H1 (cell line): Measurements from ENCODE around the gene VPS54. TPM values are rescaled to one million over a fixed set of nuclear protein-coding genes. Genes with fewer than 3 reads are reported as not detected.

ENCODE experiments used
- CTCF ChIA-PET: fragments of 300-600 bp; sonication (Branson Sonifier 250); formaldehyde crosslinking; loops from one replicate; lab custom pipeline; 2021; ENCODE audit not compliant: partially characterized antibody; lab: Charles Lee
- POLR2A ChIA-PET: fragments of 300-600 bp; sonication (Branson Sonifier 250); formaldehyde crosslinking; loops from one replicate; lab custom pipeline; 2021; ENCODE audit warnings: inconsistent platforms; ENCODE audit not compliant: partially characterized antibody; lab: Charles Lee
- DNase-seq, 2 experiments: peaks; one replicate each; pipeline versions ENCODE4 v3.0.0 to v3.0.0-alpha.2; 2010 to 2022; ENCODE audit warnings: low spot score in 2 of 2, low read depth in 1 of 2, mixed read lengths in 1 of 2
- FAIRE-seq: peaks from 2 replicates; lab custom pipeline; 2011; peaks lifted over from hg19 to GRCh38; lab: Jason Lieb, UNC
- H2AFZ ChIP-seq: 2 replicates; pipeline ENCODE4 v1.8.1; 2012; ENCODE audit warnings: low read length, inconsistent platforms
- H2AK5ac ChIP-seq: 2 replicates; pipeline ENCODE4 v1.6.1; 2013; ENCODE audit warnings: low read depth, low read length
- H2BK120ac ChIP-seq: replicated peaks from 2 replicates; pipeline ENCODE3; 2013; ENCODE audit warnings: low read depth, low read length, inconsistent platforms
- H2BK12ac ChIP-seq: 2 replicates; pipeline ENCODE4 v1.6.1; 2013; ENCODE audit warnings: low read depth, low read length
- H2BK15ac ChIP-seq: 2 replicates; pipeline ENCODE4 v1.6.1; 2013; ENCODE audit warnings: low read length
- H2BK20ac ChIP-seq: 2 replicates; pipeline ENCODE4 v1.6.1; 2013; ENCODE audit warnings: low read length
- H2BK5ac ChIP-seq: 2 replicates; pipeline ENCODE4 v1.6.1; 2013; ENCODE audit warnings: low read depth, low read length
- H3K14ac ChIP-seq: 2 replicates; pipeline ENCODE4 v1.6.1; 2013; ENCODE audit warnings: inconsistent platforms; ENCODE audit not compliant: insufficient read length
- H3K18ac ChIP-seq: 2 replicates; pipeline ENCODE4 v1.6.1; 2013; ENCODE audit warnings: low read length; ENCODE audit errors: extremely low read depth
- H3K23ac ChIP-seq: 2 replicates; pipeline ENCODE4 v1.6.1; 2013; ENCODE audit warnings: inconsistent platforms; ENCODE audit not compliant: insufficient read length
- H3K23me2 ChIP-seq: 2 replicates; pipeline ENCODE4 v1.6.1; 2013; ENCODE audit warnings: low read depth, low read length
- H3K27ac ChIP-seq: 2 replicates; pipeline ENCODE4 v1.6.1; 2011; ENCODE audit warnings: low read depth, low read length, inconsistent platforms
- H3K27me3 ChIP-seq, 4 experiments: replicated peaks in 1 of 4; 1 replicate in 1 of 4; 2 replicates in 3 of 4; pipeline versions ENCODE4 v1.6.1 to v1.8.1; 2011 to 2013; ENCODE audit warnings: low read length in 3 of 4, mild to moderate bottlenecking in 3 of 4, inconsistent platforms in 2 of 4, mixed read lengths in 2 of 4, moderate library complexity in 1 of 4; ENCODE audit not compliant: control insufficient read depth in 3 of 4, insufficient read depth in 3 of 4; ENCODE audit errors: extremely low read depth in 1 of 4
- H3K36me3 ChIP-seq, 4 experiments: 2 replicates each; pipeline versions ENCODE4 v1.6.1 to v1.8.1; 2011 to 2013; ENCODE audit warnings: mild to moderate bottlenecking in 4 of 4, low read length in 3 of 4, moderate library complexity in 2 of 4, control low read depth in 1 of 4, inconsistent platforms in 1 of 4; ENCODE audit not compliant: insufficient read depth in 4 of 4, control insufficient read depth in 2 of 4
- H3K4ac ChIP-seq: replicated peaks from 2 replicates; pipeline ENCODE3; 2013; ENCODE audit warnings: low read length, low read depth, mixed read lengths, inconsistent platforms; ENCODE audit not compliant: insufficient read length
- H3K4me1 ChIP-seq, 4 experiments: replicated peaks in 1 of 4; 1 replicate in 1 of 4; 2 replicates in 3 of 4; pipeline versions ENCODE4 v1.6.1 to v1.8.1; 2011 to 2013; ENCODE audit warnings: low read length in 3 of 4, inconsistent platforms in 2 of 4, mixed read lengths in 1 of 4; ENCODE audit not compliant: insufficient read depth in 4 of 4, control insufficient read depth in 3 of 4
- H3K4me2 ChIP-seq, 2 experiments: 2 replicates each; pipeline versions ENCODE4 v1.6.1 to v1.8.1; 2011 to 2013; ENCODE audit warnings: low read depth in 2 of 2, low read length in 2 of 2, control low read depth in 1 of 2, inconsistent platforms in 1 of 2, mild to moderate bottlenecking in 1 of 2; ENCODE audit not compliant: insufficient read depth in 1 of 2
- H3K4me3 ChIP-seq, 4 experiments: fragments of 200-600, 300-600 bp in 1 of 4; sonication (generic), shearing (Covaris generic), sonication (Bioruptor Twin) in 1 of 4; 2 replicates each; pipeline versions ENCODE4 v1.5.1 to v1.8.1; 2011 to 2016; ENCODE audit warnings: low read length in 4 of 4, low read depth in 3 of 4, control low read depth in 2 of 4, inconsistent platforms in 2 of 4, mild to moderate bottlenecking in 2 of 4, mixed read lengths in 1 of 4, moderate library complexity in 1 of 4; ENCODE audit not compliant: insufficient read depth in 2 of 4; ENCODE audit errors: extremely low read depth in 1 of 4
- H3K56ac ChIP-seq: replicated peaks from 2 replicates; pipeline ENCODE3; 2013; ENCODE audit warnings: low read depth, mild to moderate bottlenecking, mixed read lengths, low read length, inconsistent platforms; ENCODE audit not compliant: insufficient read length
- H3K79me1 ChIP-seq: 2 replicates; pipeline ENCODE4 v1.6.1; 2013; ENCODE audit warnings: low read depth, low read length, control low read depth
- H3K79me2 ChIP-seq, 2 experiments: 2 replicates each; pipeline versions ENCODE4 v1.6.1 to v1.8.1; 2012 to 2013; ENCODE audit warnings: low read length in 2 of 2, mild to moderate bottlenecking in 2 of 2, inconsistent platforms in 1 of 2; ENCODE audit not compliant: insufficient read depth in 2 of 2, control insufficient read depth in 1 of 2
- H3K9ac ChIP-seq, 4 experiments: replicated peaks in 1 of 4; 1 replicate in 1 of 4; 2 replicates in 3 of 4; pipeline versions ENCODE4 v1.6.1 to v1.8.1; 2011 to 2013; ENCODE audit warnings: low read depth in 3 of 4, low read length in 3 of 4, control low read depth in 2 of 4, mild to moderate bottlenecking in 2 of 4, moderate library complexity in 2 of 4, inconsistent platforms in 1 of 4; ENCODE audit errors: extremely low read depth in 1 of 4
- H3K9me3 ChIP-seq, 2 experiments: 2 replicates each; pipeline versions ENCODE4 v1.6.1 to v1.8.1; 2012 to 2013; ENCODE audit warnings: mild to moderate bottlenecking in 2 of 2, moderate library complexity in 2 of 2, control low read depth in 1 of 2, inconsistent platforms in 1 of 2, low read depth in 1 of 2, low read length in 1 of 2, mixed read lengths in 1 of 2; ENCODE audit not compliant: insufficient read depth in 2 of 2
- H4K20me1 ChIP-seq, 2 experiments: replicated peaks in 1 of 2; 2 replicates each; pipeline versions ENCODE3 to v1.8.1; 2011 to 2013; ENCODE audit warnings: inconsistent platforms in 2 of 2, low read length in 2 of 2, mild to moderate bottlenecking in 1 of 2; ENCODE audit not compliant: insufficient read depth in 2 of 2, control insufficient read depth in 1 of 2
- H4K5ac ChIP-seq: 2 replicates; pipeline ENCODE4 v1.6.1; 2013; ENCODE audit warnings: low read length, low read depth, mixed read lengths, inconsistent platforms; ENCODE audit not compliant: insufficient read length
- H4K8ac ChIP-seq: 2 replicates; pipeline ENCODE4 v1.8.0; 2013; ENCODE audit warnings: mild to moderate bottlenecking, moderate library complexity, low read length, inconsistent platforms; ENCODE audit not compliant: insufficient read depth; ENCODE audit errors: extremely low read depth
- H4K91ac ChIP-seq: replicated peaks from 2 replicates; pipeline ENCODE3; 2013; ENCODE audit warnings: low read length, mixed read lengths, inconsistent platforms; ENCODE audit not compliant: insufficient read length
- PHF8 ChIP-seq: fragments of 200-600 bp; sonication (generic); conservative IDR thresholded peaks from 2 replicates; pipeline ENCODE4 v1.7.1; 2012; ENCODE audit warnings: low read depth, mild to moderate bottlenecking, inconsistent platforms, low read length, moderate library complexity
- RXRA ChIP-seq: IDR thresholded peaks from 2 replicates; pipeline ENCODE4 v1.6.1; 2011; ENCODE audit warnings: low read depth, mild to moderate bottlenecking, low read length, moderate library complexity; ENCODE audit not compliant: insufficient read depth
- TAF1 ChIP-seq: IDR thresholded peaks from 2 replicates; pipeline ENCODE4 v1.6.1; 2011; ENCODE audit warnings: mild to moderate bottlenecking, low read depth, low read length
- TEAD4 ChIP-seq: IDR thresholded peaks from 2 replicates; pipeline ENCODE4 v1.6.1; 2012; ENCODE audit warnings: low read depth, low read length, inconsistent platforms, mixed read lengths
- WGBS, 2 experiments: shearing (Covaris generic) in 1 of 2; methylation state at CpG; one replicate each; pipeline versions ENCODE4 v1.1.6 to v1.1.7; 2013 to 2015; ENCODE audit warnings: low lambda C conversion rate in 2 of 2, mixed read lengths in 2 of 2, inconsistent platforms in 1 of 2, low coverage in 1 of 2, missing lambda C conversion rate in 1 of 2; ENCODE audit not compliant: insufficient replicate concordance in 2 of 2, insufficient coverage in 1 of 2, insufficient read length in 1 of 2; ENCODE audit errors: extremely low coverage in 1 of 2, missing lambda C conversion rate in 1 of 2; 5-methylcytosine and 5-hydroxymethylcytosine counted together
- polyA plus RNA-seq, 7 experiments: library from polyadenylated mRNA; depleted of rRNA in 3 of 7; stranded (reverse) in 5 of 7; unstranded in 2 of 7; fragments of >200 nt in 5 of 7; fragments of 200-250 nt in 2 of 7; gene quantifications; 1 replicate in 5 of 7; 2 replicates in 1 of 7; 4 replicates in 1 of 7; pipeline versions ENCODE4 v1.2.1 to v1.2.3, GENCODE V29; 2011 to 2013; ENCODE audit warnings: missing spikeins in 2 of 7, mixed read lengths in 2 of 7
- total RNA-seq: library from RNA; stranded (reverse); fragmentation: NEBNext Ultra II Directional; extraction: Animal tissue kit (Norgen Biotek cat#: 25700); gene quantifications from 2 replicates; pipeline ENCODE4 v1.2.1, GENCODE V29; 2021

VPS54 gene
- total and polyA plus RNA-seq, 2 of the 8 experiments (the other 6 are each of a cell fraction or from before 2014, with no cell fraction given) = 3.6 to 13.2 TPM

DNA sequence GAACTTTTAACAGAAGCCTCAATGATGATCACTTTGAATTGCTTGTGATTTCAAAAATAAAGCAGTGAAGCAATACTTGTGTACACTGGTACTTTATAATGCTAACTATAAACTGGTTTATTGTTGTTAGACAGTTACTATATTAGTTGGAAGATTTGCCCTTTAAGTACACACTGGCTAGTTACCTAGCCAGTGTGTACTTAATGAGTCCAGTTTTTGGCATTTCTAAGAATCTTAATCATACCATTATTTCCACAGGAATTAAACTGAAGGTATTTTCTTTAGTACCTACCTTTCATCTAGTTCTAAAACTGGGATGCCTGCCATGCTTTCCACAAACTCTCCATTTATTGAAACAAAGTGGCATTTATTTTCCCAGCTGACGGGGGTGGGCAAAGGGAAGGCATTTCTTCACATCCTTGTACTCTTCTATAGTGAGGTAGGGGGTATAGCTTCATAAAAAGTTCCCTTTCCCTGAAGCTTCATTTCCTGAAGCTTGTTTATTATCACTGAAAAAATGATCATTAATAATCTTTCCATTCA, 127.7 kb downstream of the VPS54 start:
- no peak overlapping the region for H3K56ac ChIP-seq
- no peak overlapping the region for H2AK5ac ChIP-seq
- H2BK120ac ChIP-seq = no peak overlapping the region
- no peak overlapping the region for H3K4ac ChIP-seq
- H3K23ac ChIP-seq = no peak overlapping the region
- CTCF ChIA-PET = interaction anchor here (0.8 kb wide), 1 partner anchor 24 kb away, joined by 3 read pairs; no protein-coding TSS in a partner anchor
- DNase-seq (no peak), FAIRE-seq (no peak)
- 0 out of 4 replicates have a peak, but pooled peaks cover 0 to under 1% of the 10 kb centered on the region in 2 experiments for H3K79me2 ChIP-seq
- no peaks in the 10 kb centered on the region for H3K9me3 ChIP-seq
- no peak overlapping the region for H4K8ac ChIP-seq
- no peaks in the 10 kb centered on the region for H3K27me3 ChIP-seq
- H4K5ac ChIP-seq = no peak overlapping the region
- no peak overlapping the region for H2BK20ac ChIP-seq
- H3K27ac ChIP-seq = no peak overlapping the region
- H3K14ac ChIP-seq = no peak overlapping the region
- no peak overlapping the region for H2BK15ac ChIP-seq
- no peak overlapping the region for H3K9ac ChIP-seq
- no peak overlapping the region for H3K4me3 ChIP-seq
- H3K79me1 ChIP-seq = no peaks in the 10 kb centered on the region
- POLR2A ChIA-PET = interaction anchor here (0.9 to 2.5 kb wide), 3 partner anchors 15 to 47 kb away, joined by 3 to 6 read pairs (median 3); no protein-coding TSS in a partner anchor
- no peaks in the 10 kb centered on the region; a peak in 2 of 7 replicates for H3K4me1 ChIP-seq
- peaks cover 17 to 80% (median 53%) of the 10 kb centered on the region in 4 experiments for H3K36me3 ChIP-seq
- no peak overlapping the region for H3K4me2 ChIP-seq
- no peaks in the 10 kb centered on the region for H3K23me2 ChIP-seq
- no peak overlapping the region for H3K18ac ChIP-seq
- WGBS, 2 experiments = 93% methylated on average over 1 of the region's 1 CpG; no CpG with 5 or more reads in 1 of the 2 experiments
- no peak overlapping the region for H2BK12ac ChIP-seq
- no peak overlapping the region for H2BK5ac ChIP-seq
- H2AFZ ChIP-seq = no peak overlapping the region
- TF ChIP-seq TEAD4 (no peak), TAF1 (no peak), PHF8 (no peak), RXRA (no peak)
- TF ChIP-seq, all 59 proteins: peak for 0
- Histone ChIP-seq H4K20me1 (peaks cover 0 to 2% of the 10 kb centered on the region in 2 experiments), H4K91ac (no peak overlapping the region)
